SK-N-SH treated with all-trans-retinoic acid at 6 μM for 48 hours (cell line): Measurements from ENCODE around the gene ATXN7.

Experiments used
- ATAC-seq: fragments of 200-7000 bp; cut with Tn5 transposase; 3 replicates; pipeline ENCODE4 v1.9.1; 2020; ENCODE audit warnings: mild to moderate bottlenecking, moderate library complexity
- ARNTL ChIP-seq: fragments of 450-650 bp; formaldehyde crosslinking; IDR thresholded peaks from 2 replicates; pipeline ENCODE4 v1.5.0; 2020; ENCODE audit warnings: low read depth, mild to moderate bottlenecking, moderate library complexity, borderline replicate concordance
- BACH2 ChIP-seq: fragments of 250-450 bp; sonication (Bioruptor Pico); IDR thresholded peaks from 2 replicates; pipeline ENCODE4 v1.9.0; 2021; ENCODE audit warnings: mild to moderate bottlenecking, borderline replicate concordance
- CREB5 ChIP-seq: fragments of 250-450 bp; sonication (Bioruptor Pico); IDR thresholded peaks from 2 replicates; pipeline ENCODE4 v1.5.1; 2020; ENCODE audit warnings: low read depth, mild to moderate bottlenecking, moderate library complexity
- CSDC2 ChIP-seq: fragments of 250-450 bp; sonication (Bioruptor Pico); IDR thresholded peaks from 2 replicates; pipeline ENCODE4 v1.5.0; 2020; ENCODE audit warnings: mild to moderate bottlenecking, moderate library complexity
- CSRNP3 ChIP-seq: fragments of 250-450 bp; sonication (Bioruptor Pico); IDR thresholded peaks from 2 replicates; pipeline ENCODE4 v1.5.1; 2021; ENCODE audit warnings: mild to moderate bottlenecking, moderate library complexity
- ESRRG ChIP-seq: fragments of 250-450 bp; sonication (Bioruptor Pico); IDR thresholded peaks from 2 replicates; pipeline ENCODE4 v1.6.1; 2021; ENCODE audit warnings: mild to moderate bottlenecking
- GLIS3 ChIP-seq: fragments of 250-450 bp; sonication (Bioruptor Pico); IDR thresholded peaks from 2 replicates; pipeline ENCODE4 v1.5.0; 2020; ENCODE audit warnings: mild to moderate bottlenecking, moderate library complexity
- ISL1 ChIP-seq: fragments of 250-450 bp; sonication (Bioruptor Pico); IDR thresholded peaks from 2 replicates; pipeline ENCODE4 v2.1.2; 2022; ENCODE audit warnings: mild to moderate bottlenecking, moderate library complexity
- OSR1 ChIP-seq: fragments of 250-450 bp; sonication (Bioruptor Pico); IDR thresholded peaks from 2 replicates; pipeline ENCODE4 v1.8.0; 2022; ENCODE audit warnings: moderate library complexity, mild to moderate bottlenecking, inconsistent platforms
- PATZ1 ChIP-seq: fragments of 250-450 bp; sonication (Bioruptor Pico); IDR thresholded peaks from 2 replicates; pipeline ENCODE4 v1.8.0; 2020; ENCODE audit warnings: mild to moderate bottlenecking, moderate library complexity, borderline replicate concordance
- POU6F1 ChIP-seq: fragments of 250-450 bp; sonication (Bioruptor Pico); IDR thresholded peaks from 2 replicates; pipeline ENCODE4 v1.8.0; 2021; ENCODE audit warnings: low read depth, mild to moderate bottlenecking, moderate library complexity, borderline replicate concordance
- PPARA ChIP-seq: fragments of 250-450 bp; sonication (Bioruptor Pico); IDR thresholded peaks from 2 replicates; pipeline ENCODE4 v1.5.0; 2020; ENCODE audit warnings: mild to moderate bottlenecking, borderline replicate concordance
- RARB ChIP-seq: fragments of 250-450 bp; sonication (Bioruptor Pico); IDR thresholded peaks from 2 replicates; pipeline ENCODE4 v1.8.0; 2021; ENCODE audit warnings: mild to moderate bottlenecking, moderate library complexity
- SNAI2 ChIP-seq: fragments of 250-450 bp; sonication (Bioruptor Pico); IDR thresholded peaks from 2 replicates; pipeline ENCODE4 v1.5.0; 2020; ENCODE audit warnings: mild to moderate bottlenecking, moderate library complexity
- TOX ChIP-seq: fragments of 250-450 bp; sonication (Bioruptor Pico); IDR thresholded peaks from 2 replicates; pipeline ENCODE4 v1.8.0; 2021; ENCODE audit warnings: mild to moderate bottlenecking, moderate library complexity, borderline replicate concordance
- TSHZ2 ChIP-seq: fragments of 250-450 bp; sonication (Bioruptor Pico); IDR thresholded peaks from 2 replicates; pipeline ENCODE4 v1.5.0; 2020; ENCODE audit warnings: mild to moderate bottlenecking, moderate library complexity
- ZC3H10 ChIP-seq: fragments of 250-450 bp; sonication (Bioruptor Pico); IDR thresholded peaks from 2 replicates; pipeline ENCODE4 v1.5.1; 2021; ENCODE audit warnings: mild to moderate bottlenecking, moderate library complexity
- ZFP3 ChIP-seq: fragments of 250-450 bp; sonication (Bioruptor Pico); IDR thresholded peaks from 2 replicates; pipeline ENCODE4 v1.5.0; 2020; ENCODE audit warnings: mild to moderate bottlenecking, moderate library complexity
- ZFP30 ChIP-seq: fragments of 450-650 bp; formaldehyde crosslinking; IDR thresholded peaks from 2 replicates; pipeline ENCODE4 v1.5.0; 2022; ENCODE audit warnings: mild to moderate bottlenecking, moderate library complexity
- ZNF565 ChIP-seq: fragments of 450-650 bp; formaldehyde crosslinking; conservative IDR thresholded peaks from 2 replicates; pipeline ENCODE4 v1.5.0; 2020; ENCODE audit warnings: low read depth, mild to moderate bottlenecking, moderate library complexity
- ZNF70 ChIP-seq: fragments of 450-650 bp; formaldehyde crosslinking; IDR thresholded peaks from 2 replicates; pipeline ENCODE4 v1.5.0; 2020; ENCODE audit warnings: mild to moderate bottlenecking, moderate library complexity

ATXN7 gene

GRCh38 chr3:63857311-63857710 is 6.4 kb upstream of the ATXN7 start (continued):
- no peak for TF ChIP-seq TSHZ2
- TF ChIP-seq, all 23 proteins: peak for 0

GRCh38 chr3:63860776-63861175 is 2.9 kb upstream of the ATXN7 start:
- TF ChIP-seq OSR1 (CRISPR knock-in tag) (no peak), ESRRG (no peak), SNAI2 (CRISPR knock-in tag) (no peak), ZFP30 (CRISPR knock-in tag) (no peak), CREB5 (no peak), BACH2 (CRISPR knock-in tag) (no peak), TSHZ2 (no peak), RARB (CRISPR knock-in tag) (no peak), ZNF565 (no peak), TOX (CRISPR knock-in tag) (no peak), GLIS3 (CRISPR knock-in tag) (no peak), CSDC2 (no peak), PATZ1 (no peak), PPARA (no peak)
- TF ChIP-seq, all 23 proteins: peak for 0

GRCh38 chr3:63861306-63861705 is 2.4 kb upstream of the ATXN7 start:
- ATAC-seq, result no peak
- TF ChIP-seq CREB5, result no peak
- no peak for TF ChIP-seq POU6F1
- TF ChIP-seq ISL1, result no peak
- TF ChIP-seq CSRNP3, result no peak
- no peak for TF ChIP-seq ZC3H10 (CRISPR knock-in tag)
- no peak for TF ChIP-seq ZFP30 (CRISPR knock-in tag)
- no peak for TF ChIP-seq SNAI2 (CRISPR knock-in tag)
- TF ChIP-seq ZNF70 (CRISPR knock-in tag), result no peak
- no peak for TF ChIP-seq ARNTL (CRISPR knock-in tag)
- TF ChIP-seq CSDC2, result no peak
- no peak for TF ChIP-seq TOX (CRISPR knock-in tag)
- TF ChIP-seq GLIS3 (CRISPR knock-in tag), result no peak
- TF ChIP-seq ZFP3 (CRISPR knock-in tag), result no peak
- TF ChIP-seq RARB (CRISPR knock-in tag), result no peak
- TF ChIP-seq ESRRG, result no peak
- no peak for TF ChIP-seq TSHZ2
- TF ChIP-seq BACH2 (CRISPR knock-in tag), result no peak
- no peak for TF ChIP-seq ZNF565

More at GRCh38 chr3:63860776-63861175, 2.9 kb upstream of the ATXN7 start:
- no peak for ATAC-seq
